GM11168 (cell line): ENCODE results near the gene SSNA1.

Experiments used
- in situ Hi-C: fragments of 300-500 bp; cut with MboI; formaldehyde crosslinking; loops from one replicate; pipeline ENCODE4 v1.12.0; 2022; ENCODE audit warnings: low sequenced_read_pairs; ENCODE audit not compliant: unreplicated experiment

SSNA1 gene

GRCh38 chr9:137194909-137195308 is 6.4 kb downstream of the SSNA1 start:
- in situ Hi-C loops, result no loop called here

DNA sequence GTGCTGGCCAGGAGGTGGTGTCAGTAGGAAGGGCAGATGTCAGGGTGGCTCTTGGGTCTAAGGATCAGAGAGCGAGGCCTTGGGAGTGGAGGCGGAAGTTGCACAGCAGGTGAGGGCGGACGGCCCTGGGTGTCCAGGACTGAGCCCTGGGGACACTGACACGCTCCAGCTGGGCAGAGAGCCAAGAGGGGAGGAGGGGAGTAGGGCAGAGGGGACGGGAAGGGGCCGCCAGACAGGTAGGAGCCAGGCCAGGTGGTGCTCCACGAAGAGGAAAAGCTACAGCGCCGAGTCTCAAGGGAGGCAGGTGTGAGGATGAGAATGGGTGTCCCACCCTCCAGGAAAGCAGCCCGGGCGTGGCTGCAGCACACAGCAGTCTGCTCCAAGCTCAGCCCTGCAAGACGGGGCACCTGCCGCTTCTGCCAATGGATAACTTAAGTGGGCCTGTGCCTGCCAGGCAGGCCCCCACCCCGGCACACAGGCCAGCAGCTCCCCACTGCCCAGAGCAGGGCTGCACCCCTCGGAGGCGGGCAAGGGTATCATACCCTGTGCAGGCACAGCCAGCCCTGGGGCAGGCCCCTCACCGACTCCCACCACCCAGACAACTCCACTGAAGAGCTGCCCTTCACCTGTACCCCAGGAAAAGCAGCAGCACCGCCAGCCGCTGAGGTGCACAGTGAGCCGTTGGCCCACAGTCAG is 7.2 kb downstream of the SSNA1 start:
- in situ Hi-C loops, result no loop called here

GRCh38 chr9:137198051-137198901 is 9.8 kb downstream of the SSNA1 start:
- in situ Hi-C loops, result no loop called here

DNA sequence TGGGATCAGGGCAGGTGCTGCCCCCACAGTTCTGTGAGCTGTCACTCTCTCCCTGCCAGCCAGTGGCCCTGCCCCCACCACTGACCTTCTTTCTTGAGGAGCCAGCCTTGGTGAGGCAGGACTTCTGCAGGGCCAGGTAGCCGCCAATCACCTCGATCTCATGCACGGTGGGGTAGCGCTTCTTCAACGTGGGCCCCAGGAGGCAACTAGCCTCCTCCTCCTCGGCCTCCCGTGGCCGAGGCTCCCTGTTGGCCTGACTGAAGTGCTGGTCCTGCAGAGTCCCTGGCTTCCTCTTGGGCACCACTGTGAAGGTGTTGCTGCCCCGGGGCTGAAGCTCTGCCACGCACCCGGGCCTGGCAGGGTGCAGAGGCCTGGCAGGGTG is 10.4 kb downstream of the SSNA1 start:
- in situ Hi-C loops, result no loop called here

- in situ Hi-C loops, result no loop called here
Observed at GRCh38 chr9:137199411-137200121, 11.1 kb downstream of the SSNA1 start.

- in situ Hi-C loops, result no loop called here
Observed at GRCh38 chr9:137200311-137201204, 12.1 kb downstream of the SSNA1 start, which contains the start of gene TPRN. TSS of gene TPRN (minus strand) at chr9:137200741. CDS start at chr9:137200711, 30 bp downstream.

DNA sequence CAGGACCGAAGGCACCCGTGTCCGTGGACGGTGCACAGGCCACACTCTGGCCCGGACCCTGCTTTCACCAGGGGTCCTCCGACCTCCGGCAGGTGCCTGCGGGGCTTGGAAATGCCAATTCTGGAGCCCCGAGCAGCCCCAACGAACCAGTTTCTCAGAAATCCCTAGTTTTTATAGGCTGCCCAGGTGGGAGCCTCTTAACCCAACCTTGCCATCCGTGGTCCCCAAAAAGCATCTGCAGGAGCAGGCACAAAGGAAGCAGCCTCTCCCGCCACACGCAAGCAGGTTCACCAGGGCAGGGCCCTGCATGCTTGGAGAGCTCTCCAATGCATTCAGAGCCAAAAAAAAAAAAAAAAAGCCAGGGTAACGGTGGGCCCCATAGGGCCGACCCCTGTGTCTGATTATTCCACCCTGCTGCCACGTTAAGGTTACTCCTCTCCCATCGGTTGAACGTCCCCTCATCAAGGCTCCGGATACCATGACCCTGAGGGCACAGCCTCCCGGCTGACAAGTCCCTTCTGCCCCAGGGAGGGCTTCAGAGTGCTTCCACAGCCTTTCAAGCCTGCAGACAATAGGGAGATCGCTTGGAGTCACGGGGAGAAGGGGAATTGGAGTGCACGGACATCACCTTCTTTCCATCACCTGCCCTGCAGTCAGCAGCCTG is 12.9 kb downstream of the SSNA1 start:
- in situ Hi-C loops, result no loop called here

- in situ Hi-C loops, result no loop called here
Observed at GRCh38 chr9:137202966-137203365, 14.5 kb downstream of the SSNA1 start.

DNA sequence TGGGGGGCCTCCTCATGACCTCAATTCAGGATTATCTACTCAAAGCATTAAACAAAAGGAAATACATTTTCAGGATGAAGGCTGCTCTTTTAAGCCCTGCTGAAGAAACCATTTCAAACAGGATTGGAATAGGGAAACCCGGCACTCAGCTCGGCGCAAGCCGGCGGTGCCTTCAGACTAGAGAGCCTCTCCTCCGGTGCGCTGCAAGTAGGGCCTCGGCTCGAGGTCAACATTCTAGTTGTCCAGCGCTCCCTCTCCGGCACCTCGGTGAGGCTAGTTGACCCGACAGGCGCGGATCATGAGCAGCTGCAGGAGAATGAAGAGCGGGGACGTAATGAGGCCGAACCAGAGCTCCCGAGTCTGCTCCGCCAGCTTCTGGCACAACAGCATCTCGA is 16.3 kb downstream of the SSNA1 start:
- in situ Hi-C loops, result no loop called here

DNA sequence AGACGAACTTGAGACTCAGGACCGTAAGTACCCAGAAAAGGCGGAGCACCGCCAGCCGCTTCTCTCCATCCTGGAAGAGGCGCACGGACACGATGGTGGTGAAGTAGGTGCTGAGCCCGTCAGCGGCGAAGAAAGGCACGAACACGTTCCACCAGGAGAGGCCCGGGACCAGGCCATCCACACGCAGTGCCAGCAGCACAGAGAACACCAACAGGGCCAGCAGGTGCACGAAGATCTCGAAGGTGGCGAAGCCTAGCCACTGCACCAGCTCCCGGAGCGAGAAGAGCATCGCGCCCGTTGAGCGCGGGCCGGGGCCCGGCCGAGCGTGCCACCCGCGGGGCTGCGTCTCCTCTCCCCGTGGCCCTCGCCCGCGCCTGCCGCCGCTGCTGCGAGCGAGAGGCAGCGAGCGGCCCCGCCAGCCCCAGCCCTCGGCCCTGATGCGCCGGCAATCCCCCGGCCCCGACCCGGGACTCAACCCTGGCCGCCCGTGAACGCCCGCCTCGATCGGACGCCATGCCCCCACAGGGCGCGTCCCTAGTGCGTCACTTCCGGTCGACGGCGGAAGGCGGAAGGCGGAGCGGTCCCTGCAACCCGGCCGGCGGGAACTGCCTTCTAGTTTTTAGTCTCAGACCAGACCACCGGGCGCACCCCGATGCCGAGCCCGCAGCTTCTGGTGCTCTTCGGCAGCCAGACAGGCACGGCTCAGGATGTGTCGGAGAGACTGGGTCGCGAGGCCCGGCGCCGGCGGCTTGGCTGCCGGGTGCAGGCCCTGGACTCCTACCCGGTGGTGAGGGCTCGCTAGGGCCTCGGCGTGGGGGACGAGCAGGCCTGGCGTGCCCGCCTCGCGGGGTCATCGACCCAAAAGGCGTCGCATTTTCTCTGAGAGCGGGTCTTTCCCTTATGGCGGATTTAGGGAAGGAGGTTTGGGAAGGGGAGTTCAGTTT is 16.9 kb downstream of the SSNA1 start, which contains the start of the genes NDOR1 and TMEM203:
NDOR1 (plus strand) TSS at position 575 of the 944 bp plus-strand sequence; CDS start at position 653, 78 bp downstream.
TMEM203 (minus strand) TSS at position 523 of the 944 bp plus-strand sequence; CDS start at position 289, 234 bp downstream.
- in situ Hi-C loops, result no loop called here

DNA sequence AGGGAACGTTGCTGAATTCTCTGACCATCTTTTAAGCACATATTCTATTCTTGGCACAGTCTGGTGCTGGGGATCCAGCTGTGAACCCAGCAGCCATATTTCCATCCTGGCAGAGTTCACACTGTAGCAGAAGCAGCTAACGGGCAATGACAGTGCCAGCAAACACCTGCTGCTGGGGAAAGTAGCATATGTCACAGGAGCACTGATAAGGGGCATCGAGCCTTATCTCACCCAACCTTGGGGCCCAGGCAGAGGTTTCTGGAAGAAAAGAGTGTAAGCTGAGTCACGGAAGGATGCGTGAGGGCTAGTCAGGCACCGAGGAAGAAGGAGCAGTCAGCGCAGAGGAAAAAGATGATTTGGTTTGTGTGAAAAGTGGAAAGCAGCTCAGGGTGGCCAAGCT is 18.1 kb downstream of the SSNA1 start:
- in situ Hi-C loops, result no loop called here

GRCh38 chr9:137211532-137211931 is 23.1 kb downstream of the SSNA1 start:
- in situ Hi-C loops, result no loop called here

- in situ Hi-C loops, result no loop called here
Observed at GRCh38 chr9:137212520-137212919, 24.0 kb downstream of the SSNA1 start.

GRCh38 chr9:137213160-137214060 is 24.9 kb downstream of the SSNA1 start:
- in situ Hi-C loops, result no loop called here

GRCh38 chr9:137214620-137215019 is 26.1 kb downstream of the SSNA1 start:
- in situ Hi-C loops, result no loop called here

- in situ Hi-C loops, result no loop called here
Observed at GRCh38 chr9:137215196-137215986, 26.9 kb downstream of the SSNA1 start.
